ENCODE measurements around the gene FZD2. TPM values are rescaled to one million over a fixed set of nuclear protein-coding genes. Genes with fewer than 3 reads are reported as not detected.

The FZD2 gene
- total RNA-seq, 1 experiment from 2014 or later: 11.6 TPM

- H2AFZ ChIP-seq (ENCODE audit: low read length): no peak overlapping the region
- intact Hi-C loops (cut with micrococcal nuclease): no loop called here
- no peak overlapping the region for H3K9ac ChIP-seq (ENCODE audit: low read length)
- BruUV-seq (replicated peaks): no TSS peak
- H3K4me1 ChIP-seq (ENCODE audit: insufficient read depth, low read length): peaks cover 11% of the 10 kb centered on the region
- DNase-seq (no peak), ATAC-seq (no peak)
- H3K9me3 ChIP-seq (ENCODE audit: low read length): no peaks in the 10 kb centered on the region
- H4K20me1 ChIP-seq (ENCODE audit: low read length): no peaks in the 10 kb centered on the region
- H3F3A ChIP-seq (ENCODE audit: low read length, unreplicated experiment): no peaks in the 10 kb centered on the region
- ChIA-PET POLR2A (ENCODE audit: unreplicated experiment) (no interaction called here), CTCF (no interaction called here)
- H3K9me2 ChIP-seq (replicated peaks; ENCODE audit: low read length): no peaks in the 10 kb centered on the region
- no peaks in the 10 kb centered on the region for H3K27me3 ChIP-seq (ENCODE audit: low read length)
- no peaks in the 10 kb centered on the region for H3K36me3 ChIP-seq (ENCODE audit: low read depth, low read length)
- H3K27ac ChIP-seq (ENCODE audit: low read length): no peak overlapping the region
- no peak overlapping the region for H3K4me3 ChIP-seq (ENCODE audit: low read length)
- no peaks in the 10 kb centered on the region for H3K79me2 ChIP-seq (ENCODE audit: low read length)
- no peak for TF ChIP-seq CTCF (conservative IDR thresholded peaks at IDR 0.05; ENCODE audit: low read depth, low read length)
- no peak for TF ChIP-seq EZH2 (IDR thresholded peaks at IDR 0.05; ENCODE audit: low read length, unreplicated experiment)
- no peak for TF ChIP-seq EZH2phosphoT487 (IDR thresholded peaks at IDR 0.05; ENCODE audit: borderline replicate concordance, low read length)
- no peak overlapping the region for H3K4me2 ChIP-seq (ENCODE audit: low read length)
Measured at GRCh38 chr17:44591206-44591605, 33.9 kb downstream of the FZD2 start.

- H3K9me3 ChIP-seq (ENCODE audit: low read length): no peaks in the 10 kb centered on the region
- ATAC-seq (no peak), DNase-seq (no peak)
- no peaks in the 10 kb centered on the region for H3K4me1 ChIP-seq (ENCODE audit: insufficient read depth, low read length)
- no peaks in the 10 kb centered on the region for H3K36me3 ChIP-seq (ENCODE audit: low read depth, low read length)
- no peaks in the 10 kb centered on the region for H4K20me1 ChIP-seq (ENCODE audit: low read length)
- intact Hi-C loops (cut with micrococcal nuclease): no loop called here
- H3F3A ChIP-seq (ENCODE audit: low read length, unreplicated experiment): no peaks in the 10 kb centered on the region
- no TSS peak for BruUV-seq (replicated peaks)
- TF ChIP-seq EZH2 (IDR thresholded peaks at IDR 0.05; ENCODE audit: low read length, unreplicated experiment): no peak
- H3K4me3 ChIP-seq (ENCODE audit: low read length): no peak overlapping the region
- H3K9me2 ChIP-seq (replicated peaks; ENCODE audit: low read length): no peaks in the 10 kb centered on the region
- ChIA-PET CTCF (no interaction called here), POLR2A (ENCODE audit: unreplicated experiment) (no interaction called here)
- H3K4me2 ChIP-seq (ENCODE audit: low read length): no peak overlapping the region
- H3K27ac ChIP-seq (ENCODE audit: low read length): no peak overlapping the region
- no peaks in the 10 kb centered on the region for H3K79me2 ChIP-seq (ENCODE audit: low read length)
- H3K27me3 ChIP-seq (ENCODE audit: low read length): no peaks in the 10 kb centered on the region
- H2AFZ ChIP-seq (ENCODE audit: low read length): no peak overlapping the region
- H3K9ac ChIP-seq (ENCODE audit: low read length): no peak overlapping the region
Measured at GRCh38 chr17:44593156-44593555, 35.9 kb downstream of the FZD2 start.

- H3K79me2 ChIP-seq (ENCODE audit: low read length): no peaks in the 10 kb centered on the region
- H3K9ac ChIP-seq (ENCODE audit: low read length): no peak overlapping the region
- no peaks in the 10 kb centered on the region for H3K36me3 ChIP-seq (ENCODE audit: low read depth, low read length)
- DNase-seq (no peak), ATAC-seq (no peak)
- H2AFZ ChIP-seq (ENCODE audit: low read length): no peak overlapping the region
- H3K9me2 ChIP-seq (replicated peaks; ENCODE audit: low read length): no peaks in the 10 kb centered on the region
- H3K27ac ChIP-seq (ENCODE audit: low read length): no peak overlapping the region
- H3K9me3 ChIP-seq (ENCODE audit: low read length): no peaks in the 10 kb centered on the region
- peaks cover 13% of the 10 kb centered on the region for H3K4me1 ChIP-seq (ENCODE audit: insufficient read depth, low read length)
- POLR2A ChIA-PET (ENCODE audit: unreplicated experiment): no interaction called here
- no TSS peak for BruUV-seq (replicated peaks)
- no peaks in the 10 kb centered on the region for H3F3A ChIP-seq (ENCODE audit: low read length, unreplicated experiment)
- no peak overlapping the region for H3K4me3 ChIP-seq (ENCODE audit: low read length)
- no peaks in the 10 kb centered on the region for H3K27me3 ChIP-seq (ENCODE audit: low read length)
- H3K4me2 ChIP-seq (ENCODE audit: low read length): no peak overlapping the region
- intact Hi-C loops (cut with micrococcal nuclease): no loop called here
- no peaks in the 10 kb centered on the region for H4K20me1 ChIP-seq (ENCODE audit: low read length)
- TF ChIP-seq EZH2 (IDR thresholded peaks at IDR 0.05; ENCODE audit: low read length, unreplicated experiment): no peak
- no peak for TF ChIP-seq EZH2phosphoT487 (IDR thresholded peaks at IDR 0.05; ENCODE audit: borderline replicate concordance, low read length)
- no peak for TF ChIP-seq CTCF (conservative IDR thresholded peaks at IDR 0.05; ENCODE audit: low read depth, low read length)
- CTCF ChIA-PET: no interaction called here
Measured at GRCh38 chr17:44595216-44595775, 38.0 kb downstream of the FZD2 start.

All from PC-3 (cell line).